GM10266 (cell line): ENCODE data around the gene IL17RD.

Experiments
- DNase-seq: peaks from one replicate; pipeline ENCODE4 v3.0.0; 2012; ENCODE audit errors: extremely low spot score
- TF ChIP-seq, protein P1 (sequence below): IDR thresholded peaks from 2 replicates; pipeline ENCODE4 v1.5.1; 2012; ENCODE audit warnings: mild to moderate bottlenecking, low read depth; ENCODE audit not compliant: control insufficient read depth, insufficient read depth; ENCODE audit errors: missing control alignments

IL17RD gene

DNA sequence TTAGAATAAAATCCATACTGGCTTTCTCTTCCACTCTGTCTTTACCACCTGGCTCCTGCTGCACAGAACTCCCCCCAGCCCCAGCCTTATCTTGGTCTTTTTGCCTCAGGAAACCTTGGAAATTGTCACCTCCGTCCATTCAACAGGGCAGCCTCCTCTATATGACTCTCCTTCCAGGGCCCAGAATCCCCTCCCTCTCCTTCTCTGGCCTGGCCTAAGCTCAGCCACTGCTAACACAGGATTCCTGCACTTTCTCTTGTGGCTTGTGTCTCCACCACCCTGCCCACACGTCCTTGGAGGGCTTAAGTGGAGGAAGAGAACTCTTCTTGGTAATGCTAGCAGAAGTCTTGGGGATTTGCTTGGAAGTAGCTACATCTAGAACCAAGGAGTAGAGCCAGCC is 1.5 kb upstream of the IL17RD start:
- no peak for DNase-seq
- TF ChIP-seq, protein P1, sequence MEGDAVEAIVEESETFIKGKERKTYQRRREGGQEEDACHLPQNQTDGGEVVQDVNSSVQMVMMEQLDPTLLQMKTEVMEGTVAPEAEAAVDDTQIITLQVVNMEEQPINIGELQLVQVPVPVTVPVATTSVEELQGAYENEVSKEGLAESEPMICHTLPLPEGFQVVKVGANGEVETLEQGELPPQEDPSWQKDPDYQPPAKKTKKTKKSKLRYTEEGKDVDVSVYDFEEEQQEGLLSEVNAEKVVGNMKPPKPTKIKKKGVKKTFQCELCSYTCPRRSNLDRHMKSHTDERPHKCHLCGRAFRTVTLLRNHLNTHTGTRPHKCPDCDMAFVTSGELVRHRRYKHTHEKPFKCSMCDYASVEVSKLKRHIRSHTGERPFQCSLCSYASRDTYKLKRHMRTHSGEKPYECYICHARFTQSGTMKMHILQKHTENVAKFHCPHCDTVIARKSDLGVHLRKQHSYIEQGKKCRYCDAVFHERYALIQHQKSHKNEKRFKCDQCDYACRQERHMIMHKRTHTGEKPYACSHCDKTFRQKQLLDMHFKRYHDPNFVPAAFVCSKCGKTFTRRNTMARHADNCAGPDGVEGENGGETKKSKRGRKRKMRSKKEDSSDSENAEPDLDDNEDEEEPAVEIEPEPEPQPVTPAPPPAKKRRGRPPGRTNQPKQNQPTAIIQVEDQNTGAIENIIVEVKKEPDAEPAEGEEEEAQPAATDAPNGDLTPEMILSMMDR: no peak

DNA sequence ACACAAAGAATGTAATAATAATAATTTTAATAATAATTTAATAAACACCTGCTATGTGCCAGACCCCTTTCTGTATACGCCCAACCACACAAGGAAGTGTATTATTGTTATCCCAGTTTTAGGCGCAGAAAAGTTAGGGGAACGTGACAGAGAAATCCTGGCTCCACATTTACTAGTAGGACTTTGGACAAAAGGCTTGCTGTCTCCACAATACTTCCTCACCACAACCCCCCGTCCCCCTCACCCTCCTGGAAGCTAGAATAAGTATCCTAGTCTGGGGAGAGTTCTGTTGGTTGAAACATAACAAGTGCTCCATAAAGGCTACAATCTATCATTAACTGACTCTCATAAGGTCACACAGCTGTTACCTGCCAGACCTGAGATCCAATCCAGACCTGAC is 488 bp upstream of the IL17RD start:
- TF ChIP-seq, protein P1: no peak
- no peak for DNase-seq

DNA sequence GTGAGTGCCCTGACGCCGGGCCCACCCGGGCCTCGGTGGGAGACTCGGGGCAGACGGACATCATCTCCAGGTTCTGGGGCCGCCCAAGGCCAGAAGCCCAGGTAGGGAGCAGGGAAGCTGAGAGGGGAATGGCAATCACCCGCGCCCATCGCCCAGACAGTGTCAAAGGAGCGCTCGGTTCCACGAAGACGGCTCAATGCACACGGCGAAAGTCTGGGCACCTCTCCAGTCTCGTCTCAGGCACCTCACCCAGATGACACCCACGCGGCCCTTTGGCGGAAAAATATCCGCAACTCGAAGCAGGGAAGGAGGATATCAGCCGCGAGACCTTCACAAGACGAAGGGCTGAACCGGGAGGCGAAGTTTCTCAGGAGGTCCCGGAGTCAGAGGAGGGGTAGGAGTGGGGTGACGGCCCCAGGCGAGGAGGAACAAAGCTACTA is 916 bp downstream of the IL17RD start:
- no peak for DNase-seq
- TF ChIP-seq, protein P1: no peak

DNA sequence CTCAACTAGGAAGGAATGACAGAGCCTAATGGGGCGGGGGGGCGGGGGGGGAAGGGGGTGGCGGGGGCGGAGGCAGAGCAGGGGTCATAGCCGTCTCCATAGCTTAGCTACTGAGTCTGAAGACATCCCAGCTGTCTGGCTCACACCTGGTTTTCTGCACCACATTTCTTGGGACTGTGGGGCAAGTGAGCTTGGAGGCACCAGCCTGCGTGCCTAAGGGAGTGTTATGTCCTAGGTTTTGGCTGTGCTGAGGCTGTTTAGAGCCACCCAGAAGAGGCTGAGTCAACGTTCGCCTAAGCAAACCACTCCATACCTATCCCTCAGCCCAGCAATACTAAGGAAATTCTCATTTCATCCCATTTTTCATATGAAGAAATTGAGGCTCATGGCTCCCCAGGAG is 1.4 kb downstream of the IL17RD start:
- TF ChIP-seq, protein P1: no peak
- no peak for DNase-seq

DNA sequence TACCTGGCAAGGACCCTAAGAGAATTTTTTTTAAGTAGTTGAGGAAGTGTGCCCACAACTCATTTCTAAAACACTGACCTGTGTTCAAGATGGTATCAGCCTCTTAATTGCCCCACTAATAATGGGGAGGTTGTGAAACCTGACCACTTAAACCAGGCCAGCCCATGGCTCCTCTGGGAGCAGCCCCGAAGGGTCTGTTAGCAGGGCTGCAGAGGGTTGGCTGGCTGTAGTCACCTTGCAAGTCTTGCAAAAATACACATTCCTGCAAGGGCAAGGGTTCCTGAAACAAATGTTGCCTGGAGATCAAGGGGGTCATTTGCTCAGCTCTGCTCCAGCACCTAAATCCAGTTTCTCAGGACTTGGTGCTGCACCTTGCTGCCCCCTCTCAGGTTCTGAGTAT is 3.2 kb downstream of the IL17RD start:
- TF ChIP-seq, protein P1: no peak
- no peak for DNase-seq

DNA sequence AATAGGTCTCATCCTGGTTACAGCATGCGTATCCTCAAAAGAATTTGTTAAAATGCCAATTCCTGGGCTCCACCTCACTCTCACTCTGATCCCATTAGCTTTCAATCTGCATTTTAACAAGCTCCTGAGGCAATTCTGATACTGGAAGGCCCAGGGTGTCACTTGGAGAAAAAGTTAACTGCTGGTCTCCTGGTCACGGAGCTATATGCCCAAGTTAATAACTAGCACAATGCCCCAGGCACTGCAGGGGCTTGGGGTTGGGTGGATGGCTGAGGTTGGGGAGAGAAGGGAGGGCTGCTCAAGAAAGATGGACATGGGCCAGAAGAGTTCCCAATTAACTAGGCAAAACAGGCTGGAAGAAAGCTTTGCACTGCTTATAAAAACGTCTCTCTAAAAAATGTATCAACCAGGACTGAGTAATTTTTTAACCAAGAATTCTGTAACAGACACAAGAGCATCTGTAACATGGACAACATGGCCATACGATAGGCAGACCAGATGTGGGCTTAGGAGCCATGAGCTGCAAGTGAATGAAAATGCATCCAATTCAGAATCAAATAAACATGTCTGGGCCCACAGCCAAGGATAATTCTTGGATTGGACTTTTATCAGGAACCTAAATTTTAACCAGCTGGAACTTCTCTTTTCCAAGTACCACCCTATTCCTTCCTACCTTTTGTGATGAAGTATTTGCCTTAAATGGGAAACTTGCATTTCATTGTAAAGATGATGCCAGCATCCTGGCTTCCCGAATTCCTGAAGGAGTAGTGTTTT is 4.2 kb downstream of the IL17RD start:
- DNase-seq: no peak
- TF ChIP-seq, protein P1: no peak

DNA sequence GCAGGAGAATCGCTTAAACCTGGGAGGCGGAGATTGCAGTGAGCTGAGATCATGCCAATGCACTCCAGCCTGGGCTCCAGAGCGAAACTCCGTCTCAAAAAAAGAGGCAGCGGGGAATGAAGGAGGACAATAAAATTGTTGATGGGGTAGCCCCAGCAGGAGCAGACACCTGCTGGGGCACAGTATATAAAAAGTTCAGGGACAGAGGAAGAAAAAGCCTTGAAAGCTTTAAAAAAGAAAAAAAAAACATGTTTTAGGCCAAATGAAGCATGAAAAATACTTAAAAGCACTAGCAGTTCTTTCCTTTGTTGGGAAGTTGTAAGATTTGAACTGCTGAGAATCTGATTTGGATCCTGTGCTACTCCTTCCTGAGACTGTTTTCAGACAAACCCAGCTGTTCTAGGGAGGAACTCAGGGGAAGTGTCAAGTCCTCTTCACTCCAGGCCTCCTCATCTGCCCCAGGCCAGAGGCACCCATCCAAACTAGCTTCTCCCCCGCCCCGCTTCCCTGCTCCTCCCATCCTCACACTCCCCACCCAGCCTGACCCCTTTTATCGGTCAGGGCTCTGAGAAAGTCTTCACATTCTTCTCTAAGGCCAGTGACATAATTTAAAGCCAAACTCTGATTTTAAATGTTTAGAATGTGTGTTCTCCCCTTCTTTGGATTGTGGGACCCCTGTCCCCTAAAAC is 4.9 kb downstream of the IL17RD start:
- TF ChIP-seq, protein P1: no peak
- DNase-seq: no peak
